SK-N-SH treated with all-trans-retinoic acid at 6 μM for 48 hours (cell line): ENCODE measurements around the gene LCE3E.

Source experiments
- ATAC-seq: fragments of 200-7000 bp; cut with Tn5 transposase; 3 replicates; pipeline ENCODE4 v1.9.1; 2020; ENCODE audit warnings: mild to moderate bottlenecking, moderate library complexity
- ARNTL ChIP-seq: fragments of 450-650 bp; formaldehyde crosslinking; IDR thresholded peaks from 2 replicates; pipeline ENCODE4 v1.5.0; 2020; ENCODE audit warnings: low read depth, mild to moderate bottlenecking, moderate library complexity, borderline replicate concordance
- BACH2 ChIP-seq: fragments of 250-450 bp; sonication (Bioruptor Pico); IDR thresholded peaks from 2 replicates; pipeline ENCODE4 v1.9.0; 2021; ENCODE audit warnings: mild to moderate bottlenecking, borderline replicate concordance
- CREB5 ChIP-seq: fragments of 250-450 bp; sonication (Bioruptor Pico); IDR thresholded peaks from 2 replicates; pipeline ENCODE4 v1.5.1; 2020; ENCODE audit warnings: low read depth, mild to moderate bottlenecking, moderate library complexity
- CSDC2 ChIP-seq: fragments of 250-450 bp; sonication (Bioruptor Pico); IDR thresholded peaks from 2 replicates; pipeline ENCODE4 v1.5.0; 2020; ENCODE audit warnings: mild to moderate bottlenecking, moderate library complexity
- CSRNP3 ChIP-seq: fragments of 250-450 bp; sonication (Bioruptor Pico); IDR thresholded peaks from 2 replicates; pipeline ENCODE4 v1.5.1; 2021; ENCODE audit warnings: mild to moderate bottlenecking, moderate library complexity
- ESRRG ChIP-seq: fragments of 250-450 bp; sonication (Bioruptor Pico); IDR thresholded peaks from 2 replicates; pipeline ENCODE4 v1.6.1; 2021; ENCODE audit warnings: mild to moderate bottlenecking
- GLIS3 ChIP-seq: fragments of 250-450 bp; sonication (Bioruptor Pico); IDR thresholded peaks from 2 replicates; pipeline ENCODE4 v1.5.0; 2020; ENCODE audit warnings: mild to moderate bottlenecking, moderate library complexity
- OSR1 ChIP-seq: fragments of 250-450 bp; sonication (Bioruptor Pico); IDR thresholded peaks from 2 replicates; pipeline ENCODE4 v1.8.0; 2022; ENCODE audit warnings: moderate library complexity, mild to moderate bottlenecking, inconsistent platforms
- PATZ1 ChIP-seq: fragments of 250-450 bp; sonication (Bioruptor Pico); IDR thresholded peaks from 2 replicates; pipeline ENCODE4 v1.8.0; 2020; ENCODE audit warnings: mild to moderate bottlenecking, moderate library complexity, borderline replicate concordance
- POU6F1 ChIP-seq: fragments of 250-450 bp; sonication (Bioruptor Pico); IDR thresholded peaks from 2 replicates; pipeline ENCODE4 v1.8.0; 2021; ENCODE audit warnings: low read depth, mild to moderate bottlenecking, moderate library complexity, borderline replicate concordance
- PPARA ChIP-seq: fragments of 250-450 bp; sonication (Bioruptor Pico); IDR thresholded peaks from 2 replicates; pipeline ENCODE4 v1.5.0; 2020; ENCODE audit warnings: mild to moderate bottlenecking, borderline replicate concordance
- RARB ChIP-seq: fragments of 250-450 bp; sonication (Bioruptor Pico); IDR thresholded peaks from 2 replicates; pipeline ENCODE4 v1.8.0; 2021; ENCODE audit warnings: mild to moderate bottlenecking, moderate library complexity
- SNAI2 ChIP-seq: fragments of 250-450 bp; sonication (Bioruptor Pico); IDR thresholded peaks from 2 replicates; pipeline ENCODE4 v1.5.0; 2020; ENCODE audit warnings: mild to moderate bottlenecking, moderate library complexity
- TCF4 ChIP-seq: fragments of 250-450 bp; sonication (Bioruptor Pico); IDR thresholded peaks from 2 replicates; pipeline ENCODE4 v1.8.0; 2021; ENCODE audit warnings: mild to moderate bottlenecking, moderate library complexity, borderline replicate concordance
- TSHZ2 ChIP-seq: fragments of 250-450 bp; sonication (Bioruptor Pico); IDR thresholded peaks from 2 replicates; pipeline ENCODE4 v1.5.0; 2020; ENCODE audit warnings: mild to moderate bottlenecking, moderate library complexity
- ZC3H10 ChIP-seq: fragments of 250-450 bp; sonication (Bioruptor Pico); IDR thresholded peaks from 2 replicates; pipeline ENCODE4 v1.5.1; 2021; ENCODE audit warnings: mild to moderate bottlenecking, moderate library complexity
- ZFP3 ChIP-seq: fragments of 250-450 bp; sonication (Bioruptor Pico); IDR thresholded peaks from 2 replicates; pipeline ENCODE4 v1.5.0; 2020; ENCODE audit warnings: mild to moderate bottlenecking, moderate library complexity
- ZFP30 ChIP-seq: fragments of 450-650 bp; formaldehyde crosslinking; IDR thresholded peaks from 2 replicates; pipeline ENCODE4 v1.5.0; 2022; ENCODE audit warnings: mild to moderate bottlenecking, moderate library complexity
- ZNF565 ChIP-seq: fragments of 450-650 bp; formaldehyde crosslinking; conservative IDR thresholded peaks from 2 replicates; pipeline ENCODE4 v1.5.0; 2020; ENCODE audit warnings: low read depth, mild to moderate bottlenecking, moderate library complexity
- ZNF70 ChIP-seq: fragments of 450-650 bp; formaldehyde crosslinking; IDR thresholded peaks from 2 replicates; pipeline ENCODE4 v1.5.0; 2020; ENCODE audit warnings: mild to moderate bottlenecking, moderate library complexity
- ZNF8 ChIP-seq: fragments of 450-650 bp; formaldehyde crosslinking; IDR thresholded peaks from 2 replicates; pipeline ENCODE4 v1.5.0; 2020; ENCODE audit warnings: mild to moderate bottlenecking, moderate library complexity

Gene LCE3E

GRCh38 chr1:152525080-152525641 lies 41.4 kb downstream of the LCE3E start (continued):
- no peak for TF ChIP-seq CREB5 (CRISPR knock-in tag)
- TF ChIP-seq GLIS3 (CRISPR knock-in tag), result no peak
- no peak for TF ChIP-seq POU6F1 (CRISPR knock-in tag)
- no peak for TF ChIP-seq ZC3H10
- no peak for TF ChIP-seq ZFP30 (CRISPR knock-in tag)
- TF ChIP-seq OSR1 (CRISPR knock-in tag), result no peak
- TF ChIP-seq ESRRG, result no peak
- no peak for TF ChIP-seq CSDC2 (CRISPR knock-in tag)
- TF ChIP-seq, all 23 proteins: peak for 0

GRCh38 chr1:152520561-152521090 lies 46.0 kb downstream of the LCE3E start:
- TF ChIP-seq SNAI2 (CRISPR knock-in tag) (no peak), ZFP3 (no peak), BACH2 (CRISPR knock-in tag) (no peak), ARNTL (CRISPR knock-in tag) (no peak), CSRNP3 (CRISPR knock-in tag) (no peak), ZC3H10 (no peak), TCF4 (CRISPR knock-in tag) (no peak), PATZ1 (CRISPR knock-in tag) (no peak), TSHZ2 (no peak), ZNF8 (CRISPR knock-in tag) (no peak), PPARA (no peak), GLIS3 (CRISPR knock-in tag) (no peak), POU6F1 (CRISPR knock-in tag) (no peak), ESRRG (no peak), ZNF565 (CRISPR knock-in tag) (no peak), ZNF70 (CRISPR knock-in tag) (no peak), RARB (CRISPR knock-in tag) (no peak), ZFP30 (CRISPR knock-in tag) (no peak), CREB5 (CRISPR knock-in tag) (no peak)
- ATAC-seq, result no peak
